ENCODE measurements around the gene RABGAP1L. TPM values are rescaled to one million over a fixed set of nuclear protein-coding genes. Genes with fewer than 3 reads are reported as not detected.

RABGAP1L gene
- total RNA-seq, 4 donors from 2014 or later: 38.8 to 54.7 (median 50.5) TPM

GRCh38 chr1:174678657-174679056 is 519.3 kb downstream of the RABGAP1L start:
- no peak for TF ChIP-seq POLR2A (IDR thresholded peaks at IDR 0.05)
- 97 to 98% methylated on average over 7 of the region's 7 CpGs for WGBS, 2 donors
- intact Hi-C loops (cut with DNase I; ENCODE audit: low total_unique reads): no loop called here
- no peak for DNase-seq (ENCODE audit: low spot score in 2 of 2)
- no peak overlapping the region for H3K4me3 ChIP-seq (ENCODE audit: low read depth, poor library complexity, severe bottlenecking)

DNA sequence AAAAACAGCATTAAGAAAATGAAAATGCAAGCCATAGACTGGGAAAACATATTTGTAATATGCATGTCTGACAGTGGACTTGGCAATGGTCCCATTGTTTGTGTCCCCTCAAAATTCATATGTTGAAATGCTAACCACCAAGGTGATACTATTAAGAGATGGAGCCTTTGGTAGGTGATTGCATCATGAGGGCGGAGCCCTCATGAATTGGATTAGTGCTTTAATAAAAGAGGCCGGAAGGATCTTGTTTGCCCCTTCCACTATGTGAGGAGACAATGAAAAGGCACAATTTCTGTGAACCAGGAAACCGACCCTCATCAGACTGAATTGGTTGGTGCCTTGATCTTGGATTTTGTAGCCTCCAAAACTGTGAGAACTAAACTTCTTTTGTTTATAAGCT is 520.8 kb downstream of the RABGAP1L start:
- 89 to 90% methylated on average over 3 of the region's 3 CpGs for WGBS, 2 donors
- TF ChIP-seq, protein P1, sequence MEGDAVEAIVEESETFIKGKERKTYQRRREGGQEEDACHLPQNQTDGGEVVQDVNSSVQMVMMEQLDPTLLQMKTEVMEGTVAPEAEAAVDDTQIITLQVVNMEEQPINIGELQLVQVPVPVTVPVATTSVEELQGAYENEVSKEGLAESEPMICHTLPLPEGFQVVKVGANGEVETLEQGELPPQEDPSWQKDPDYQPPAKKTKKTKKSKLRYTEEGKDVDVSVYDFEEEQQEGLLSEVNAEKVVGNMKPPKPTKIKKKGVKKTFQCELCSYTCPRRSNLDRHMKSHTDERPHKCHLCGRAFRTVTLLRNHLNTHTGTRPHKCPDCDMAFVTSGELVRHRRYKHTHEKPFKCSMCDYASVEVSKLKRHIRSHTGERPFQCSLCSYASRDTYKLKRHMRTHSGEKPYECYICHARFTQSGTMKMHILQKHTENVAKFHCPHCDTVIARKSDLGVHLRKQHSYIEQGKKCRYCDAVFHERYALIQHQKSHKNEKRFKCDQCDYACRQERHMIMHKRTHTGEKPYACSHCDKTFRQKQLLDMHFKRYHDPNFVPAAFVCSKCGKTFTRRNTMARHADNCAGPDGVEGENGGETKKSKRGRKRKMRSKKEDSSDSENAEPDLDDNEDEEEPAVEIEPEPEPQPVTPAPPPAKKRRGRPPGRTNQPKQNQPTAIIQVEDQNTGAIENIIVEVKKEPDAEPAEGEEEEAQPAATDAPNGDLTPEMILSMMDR (IDR thresholded peaks at IDR 0.05): no peak
- TF ChIP-seq POLR2A (IDR thresholded peaks at IDR 0.05): no peak
- intact Hi-C loops (cut with DNase I; ENCODE audit: low total_unique reads): no loop called here
- H3K4me3 ChIP-seq (ENCODE audit: low read depth, poor library complexity, severe bottlenecking): no peak overlapping the region
- no peak for DNase-seq (ENCODE audit: low spot score in 2 of 2)

- 45 to 48% methylated on average over 2 of the region's 2 CpGs for WGBS, 2 donors
- TF ChIP-seq, protein P1 (IDR thresholded peaks at IDR 0.05): no peak
- TF ChIP-seq POLR2A (IDR thresholded peaks at IDR 0.05): no peak
- no peak for DNase-seq (ENCODE audit: low spot score in 2 of 2)
- no peak overlapping the region for H3K4me3 ChIP-seq (ENCODE audit: low read depth, poor library complexity, severe bottlenecking)
- intact Hi-C loops (cut with DNase I; ENCODE audit: low total_unique reads): no loop called here
Measured at GRCh38 chr1:174682419-174683008, 523.2 kb downstream of the RABGAP1L start.

- H3K4me3 ChIP-seq (ENCODE audit: low read depth, poor library complexity, severe bottlenecking): no peak overlapping the region
- TF ChIP-seq, protein P1 (IDR thresholded peaks at IDR 0.05): no peak
- TF ChIP-seq POLR2A (IDR thresholded peaks at IDR 0.05): no peak
- DNase-seq (ENCODE audit: low spot score in 2 of 2): no peak
- intact Hi-C loops (cut with DNase I; ENCODE audit: low total_unique reads): no loop called here
Measured at GRCh38 chr1:174686213-174686612, 526.9 kb downstream of the RABGAP1L start.

GRCh38 chr1:174689524-174689923 is 530.2 kb downstream of the RABGAP1L start:
- intact Hi-C loops (cut with DNase I; ENCODE audit: low total_unique reads): no loop called here
- DNase-seq (ENCODE audit: low spot score in 2 of 2): no peak

DNA sequence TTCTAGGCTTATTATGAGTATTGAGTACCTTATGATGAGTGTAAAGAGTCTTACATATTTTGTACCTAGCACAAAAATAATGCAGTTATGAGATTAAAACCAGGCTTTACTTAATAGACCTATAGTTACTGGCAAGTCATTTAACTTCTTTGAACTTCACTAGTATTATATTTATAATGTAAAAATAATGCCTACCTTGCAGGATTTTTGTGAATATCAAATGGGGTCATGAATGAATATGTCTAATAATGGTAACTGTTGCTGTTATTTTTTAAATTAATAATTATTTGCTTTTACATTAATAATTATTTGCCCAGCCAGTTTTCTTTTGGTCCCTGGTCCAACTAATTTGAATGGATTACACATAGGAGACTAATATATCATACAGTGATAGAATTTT is 530.9 kb downstream of the RABGAP1L start:
- intact Hi-C loops (cut with DNase I; ENCODE audit: low total_unique reads): no loop called here
- TF ChIP-seq POLR2A (IDR thresholded peaks at IDR 0.05): no peak
- TF ChIP-seq, protein P1 (IDR thresholded peaks at IDR 0.05): no peak
- DNase-seq (ENCODE audit: low spot score in 2 of 2): no peak
- no peak overlapping the region for H3K4me3 ChIP-seq (ENCODE audit: low read depth, poor library complexity, severe bottlenecking)

More at GRCh38 chr1:174689524-174689923, 530.2 kb downstream of the RABGAP1L start:
- TF ChIP-seq, protein P1 (IDR thresholded peaks at IDR 0.05): no peak
- no peak for TF ChIP-seq POLR2A (IDR thresholded peaks at IDR 0.05)
- WGBS, 2 donors: 71 to 83% methylated on average over 1 of the region's 1 CpG
- no peak overlapping the region for H3K4me3 ChIP-seq (ENCODE audit: low read depth, poor library complexity, severe bottlenecking)

Measured in lower leg skin (tissue), 4 donors.